RWPE2 (cell line): ENCODE results near the gene MTA3.

Experiments used
- ATAC-seq: fragments of 200-7000 bp; cut with Tn5 transposase; 3 replicates; pipeline ENCODE4 v1.9.1; 2021; ENCODE audit warnings: low read depth
- DNase-seq: peaks from one replicate; pipeline ENCODE4 v3.0.0-alpha.2; 2020; ENCODE audit warnings: low spot score
- H3K27ac ChIP-seq: fragments of 450-650 bp; 2 replicates; pipeline ENCODE4 v1.5.1; 2017; ENCODE audit warnings: mild to moderate bottlenecking; ENCODE audit not compliant: poor library complexity, severe bottlenecking
- H3K27me3 ChIP-seq: fragments of 250-450 bp; sonication (Bioruptor Pico); 2 replicates; pipeline ENCODE4 v1.5.1; 2021; ENCODE audit warnings: mild to moderate bottlenecking, moderate library complexity; ENCODE audit not compliant: insufficient read depth, poor library complexity, severe bottlenecking
- H3K36me3 ChIP-seq: fragments of 250-450 bp; sonication (Bioruptor Pico); 2 replicates; pipeline ENCODE4 v1.5.1; 2020; ENCODE audit warnings: low read depth, mild to moderate bottlenecking, moderate library complexity
- H3K4me1 ChIP-seq: fragments of 250-450 bp; sonication (Bioruptor Pico); 2 replicates; pipeline ENCODE4 v1.5.1; 2021; ENCODE audit warnings: mild to moderate bottlenecking, moderate library complexity; ENCODE audit not compliant: insufficient read depth, poor library complexity, severe bottlenecking
- H3K4me3 ChIP-seq: fragments of 250-450 bp; sonication (Bioruptor Pico); 2 replicates; pipeline ENCODE4 v1.5.1; 2021; ENCODE audit warnings: mild to moderate bottlenecking, moderate library complexity; ENCODE audit not compliant: severe bottlenecking
- H3K9me3 ChIP-seq: fragments of 250-450 bp; sonication (Bioruptor Pico); 2 replicates; pipeline ENCODE4 v1.5.1; 2021; ENCODE audit warnings: mild to moderate bottlenecking, moderate library complexity; ENCODE audit not compliant: severe bottlenecking
- CTCF ChIP-seq: fragments of 450-650 bp; IDR thresholded peaks from one replicate; pipeline ENCODE4 v1.5.1; 2017; ENCODE audit warnings: mild to moderate bottlenecking, moderate library complexity; ENCODE audit not compliant: poor library complexity, severe bottlenecking

Gene MTA3

GRCh38 chr2:42762155-42762554 is 193.7 kb downstream of the MTA3 start:
- no peak for TF ChIP-seq CTCF
- no peak overlapping the region for H3K4me3 ChIP-seq
- no peak; the same call in 2 of the 3 replicates for ATAC-seq
- no peaks in the 10 kb centered on the region for H3K36me3 ChIP-seq
- no peaks in the 10 kb centered on the region for H3K9me3 ChIP-seq
- no peaks in the 10 kb centered on the region for H3K27me3 ChIP-seq
- no peak overlapping the region for H3K27ac ChIP-seq
- DNase-seq, result no peak
- H3K4me1 ChIP-seq, result no peaks in the 10 kb centered on the region

DNA sequence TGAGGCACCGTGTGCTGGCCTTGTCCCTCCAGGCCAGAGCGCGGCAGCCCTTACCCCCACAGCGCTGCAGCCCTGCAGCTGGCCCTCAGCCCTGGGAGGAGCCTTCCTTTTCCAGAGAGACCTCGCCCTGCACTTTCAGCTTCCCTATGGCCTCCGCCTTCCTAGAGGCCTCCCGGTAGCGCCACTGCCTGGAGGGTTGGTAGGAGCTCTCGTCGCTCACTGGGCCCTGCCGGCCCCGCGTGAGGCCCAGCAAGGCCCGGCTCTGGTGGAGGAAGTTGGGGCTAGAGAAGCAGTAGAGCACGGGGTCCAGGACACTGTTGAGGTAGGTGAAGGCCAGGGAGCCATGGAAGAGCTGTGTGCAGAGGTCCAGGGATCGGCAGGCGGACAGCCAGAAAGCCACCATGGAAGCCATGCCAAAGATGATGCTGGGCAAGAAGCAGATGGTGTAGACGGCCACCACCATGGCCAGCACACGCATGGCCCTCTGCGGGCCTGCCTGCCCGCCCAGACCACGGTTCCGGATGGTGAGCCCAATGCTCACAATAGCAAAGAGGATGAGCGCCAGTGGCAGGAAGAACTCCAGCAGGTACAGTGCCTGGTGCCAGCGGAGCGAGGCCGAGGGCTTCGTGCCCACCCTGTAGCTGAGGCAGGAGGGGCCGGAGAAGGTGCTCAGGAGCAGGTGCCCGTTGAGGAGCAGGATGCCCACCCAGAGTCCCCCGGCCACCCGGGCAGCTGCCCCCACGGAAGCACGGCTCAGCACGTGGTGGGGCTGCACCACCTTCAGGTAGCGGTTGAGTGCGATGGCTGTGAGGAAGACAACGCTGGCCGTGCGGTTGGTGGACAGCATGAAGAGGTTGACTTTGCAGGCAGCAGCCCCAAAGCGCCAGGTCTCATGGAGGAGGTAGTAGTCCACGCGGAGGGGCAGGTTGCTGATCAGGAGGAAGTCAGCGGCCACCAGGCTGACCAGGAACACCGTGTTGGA is 194.7 kb downstream of the MTA3 start:
- Histone ChIP-seq H3K4me3 (no peak overlapping the region), H3K27ac (no peak overlapping the region), H3K27me3 (no peaks in the 10 kb centered on the region), H3K9me3 (no peaks in the 10 kb centered on the region), H3K36me3 (no peaks in the 10 kb centered on the region), H3K4me1 (no peaks in the 10 kb centered on the region)
- TF ChIP-seq CTCF, result no peak
- peak; percentile 57 for DNase-seq
- ATAC-seq, result no peak

DNA sequence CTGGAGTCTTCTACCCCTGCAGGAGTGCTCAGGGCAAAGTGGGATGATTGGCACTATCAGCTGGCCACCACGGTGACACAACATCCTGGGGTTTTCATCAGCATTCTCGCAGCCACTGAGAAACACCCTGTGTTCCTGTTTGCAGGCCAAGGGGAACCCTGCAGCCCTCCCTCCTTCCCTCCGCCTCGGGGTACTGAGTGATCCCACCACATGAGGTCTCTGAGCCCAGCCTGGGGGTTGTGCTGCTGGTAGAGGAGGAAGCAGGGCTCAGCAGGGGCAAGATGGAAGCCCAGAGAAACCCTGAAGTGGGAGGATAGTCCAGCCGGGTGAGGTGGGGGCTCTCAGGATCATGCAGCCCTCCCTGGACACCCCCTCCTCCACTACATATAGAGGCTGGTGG is 195.7 kb downstream of the MTA3 start, which contains the start of gene OXER1:
Gene OXER1 (minus strand): TSS at position 40 of the 400 bp plus-strand sequence. CDS start 73 bp downstream, outside the sequence.
- no peak within 1 kb of the TSS for H3K4me3 ChIP-seq
- TF ChIP-seq CTCF, result no peak
- H3K27me3 ChIP-seq, result no peaks in the 10 kb centered on the region
- H3K9me3 ChIP-seq, result no peaks in the 10 kb centered on the region
- no peak within 1 kb of the TSS for H3K27ac ChIP-seq
- H3K4me1 ChIP-seq, result no peaks in the 10 kb centered on the region
- ATAC-seq, result no peak
- no peak for DNase-seq
- H3K36me3 ChIP-seq, result no peaks in the 10 kb centered on the region

GRCh38 chr2:42764901-42765300 is 196.5 kb downstream of the MTA3 start:
- no peak for TF ChIP-seq CTCF
- Histone ChIP-seq H3K4me1 (no peaks in the 10 kb centered on the region), H3K27ac (no peak overlapping the region), H3K36me3 (no peaks in the 10 kb centered on the region), H3K4me3 (no peak overlapping the region), H3K9me3 (no peaks in the 10 kb centered on the region), H3K27me3 (no peaks in the 10 kb centered on the region)
- no peak for ATAC-seq
- no peak for DNase-seq

DNA sequence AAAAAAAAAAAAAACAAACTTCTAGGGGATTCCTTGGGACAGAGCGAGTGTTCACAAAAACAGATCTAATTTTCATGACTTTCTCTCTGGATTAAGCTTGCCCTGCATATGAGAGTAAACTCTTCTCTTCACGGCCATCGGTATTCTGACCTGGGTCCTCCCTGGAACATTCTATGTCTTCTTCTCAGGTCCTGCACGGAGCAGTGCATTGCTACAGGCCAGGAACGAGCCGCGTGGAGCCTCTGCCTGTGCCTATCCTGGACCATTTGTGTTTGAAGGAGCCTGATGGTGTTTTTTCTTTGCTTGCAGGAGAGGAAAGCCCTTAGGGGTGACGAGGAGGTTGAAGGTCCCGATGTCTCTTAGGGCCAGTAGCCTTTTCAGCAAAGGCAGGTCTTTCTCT is 197.3 kb downstream of the MTA3 start:
- Histone ChIP-seq H3K4me3 (no peak overlapping the region), H3K27ac (no peak overlapping the region), H3K9me3 (no peaks in the 10 kb centered on the region), H3K4me1 (no peaks in the 10 kb centered on the region), H3K36me3 (no peaks in the 10 kb centered on the region), H3K27me3 (no peaks in the 10 kb centered on the region)
- DNase-seq (no peak), ATAC-seq (no peak)
- TF ChIP-seq CTCF, result no peak
